ENCODE data around the gene GLRX3. TPM values are rescaled to one million over a fixed set of nuclear protein-coding genes. Genes with fewer than 3 reads are reported as not detected.

The GLRX3 gene
- total RNA-seq, 4 donors from 2014 or later = 42.3 to 103 (median 48.6) TPM

GRCh38 chr10:130202984-130203621 lies 66.9 kb downstream of the GLRX3 start:
- TF ChIP-seq CTCF (IDR thresholded peaks at IDR 0.05) (no peak), EP300 (IDR thresholded peaks at IDR 0.05) (no peak), POLR2AphosphoS5 (IDR thresholded peaks at IDR 0.05) (no peak), POLR2A (IDR thresholded peaks at IDR 0.05) (no peak)
- Histone ChIP-seq H3K4me3 (no peak overlapping the region), H3K27me3 (peaks cover 18% of the 10 kb centered on the region), H3K4me1 (no peaks in the 10 kb centered on the region), H3K36me3 (no peaks in the 10 kb centered on the region), H3K27ac (no peak overlapping the region), H3K9me3 (no peaks in the 10 kb centered on the region)
- no peak for ATAC-seq
- WGBS, 2 donors (ENCODE audit: low coverage in 1 of 2) = 84 to 89% methylated on average over 4 to 14 of the region's 29 CpGs

GRCh38 chr10:130203626-130204025 lies 67.4 kb downstream of the GLRX3 start:
- TF ChIP-seq CTCF (IDR thresholded peaks at IDR 0.05) = no peak
- no peak for TF ChIP-seq EP300 (IDR thresholded peaks at IDR 0.05)
- no peak for TF ChIP-seq POLR2A (IDR thresholded peaks at IDR 0.05)
- TF ChIP-seq POLR2AphosphoS5 (IDR thresholded peaks at IDR 0.05) = no peak
- WGBS, 2 donors (ENCODE audit: low coverage in 1 of 2) = 0 to 60% methylated on average over 1 to 2 of the region's 18 CpGs
- ATAC-seq = no peak
- peaks cover 18% of the 10 kb centered on the region for H3K27me3 ChIP-seq
- no peak overlapping the region for H3K4me3 ChIP-seq
- no peak overlapping the region for H3K27ac ChIP-seq
- no peaks in the 10 kb centered on the region for H3K4me1 ChIP-seq
- H3K9me3 ChIP-seq = peaks cover 0 to 3% (median 0%) of the 10 kb centered on the region in 3 donors
- H3K36me3 ChIP-seq = no peaks in the 10 kb centered on the region

GRCh38 chr10:130206216-130206737 lies 70.1 kb downstream of the GLRX3 start:
- no peak overlapping the region for H3K4me3 ChIP-seq
- H3K9me3 ChIP-seq = peaks cover 0 to 9% (median 0%) of the 10 kb centered on the region in 3 donors
- ATAC-seq = no peak
- H3K27me3 ChIP-seq = no peaks in the 10 kb centered on the region
- H3K4me1 ChIP-seq = no peaks in the 10 kb centered on the region
- H3K27ac ChIP-seq = no peak overlapping the region
- 68 to 95% methylated on average over 4 to 10 of the region's 14 CpGs for whole genome bisulfite sequencing, 2 donors (ENCODE audit: low coverage in 1 of 2)
- H3K36me3 ChIP-seq = no peaks in the 10 kb centered on the region
- no peak for TF ChIP-seq POLR2AphosphoS5 (IDR thresholded peaks at IDR 0.05)
- TF ChIP-seq EP300 (IDR thresholded peaks at IDR 0.05) = no peak
- TF ChIP-seq CTCF (IDR thresholded peaks at IDR 0.05) = no peak
- TF ChIP-seq POLR2A (IDR thresholded peaks at IDR 0.05) = no peak

GRCh38 chr10:130207205-130207604 lies 71.0 kb downstream of the GLRX3 start:
- Histone ChIP-seq H3K4me3 (no peak overlapping the region), H3K36me3 (no peaks in the 10 kb centered on the region), H3K27me3 (peaks cover 3% of the 10 kb centered on the region), H3K27ac (no peak overlapping the region), H3K4me1 (no peaks in the 10 kb centered on the region), H3K9me3 (peaks cover 0 to 9% (median 0%) of the 10 kb centered on the region in 3 donors)
- ATAC-seq = no peak
- whole genome bisulfite sequencing, 2 donors (ENCODE audit: low coverage in 1 of 2) = 68 to 94% methylated on average over 3 of the region's 3 CpGs
- no peak for TF ChIP-seq EP300 (IDR thresholded peaks at IDR 0.05)
- TF ChIP-seq CTCF (IDR thresholded peaks at IDR 0.05) = no peak
- TF ChIP-seq POLR2AphosphoS5 (IDR thresholded peaks at IDR 0.05) = no peak
- TF ChIP-seq POLR2A (IDR thresholded peaks at IDR 0.05) = no peak

- H3K4me3 ChIP-seq = no peak overlapping the region
- peaks cover 0 to 9% (median 0%) of the 10 kb centered on the region in 3 donors for H3K9me3 ChIP-seq
- 55 to 63% methylated on average over 3 of the region's 3 CpGs for WGBS, 2 donors (ENCODE audit: low coverage in 1 of 2)
- TF ChIP-seq EP300 (IDR thresholded peaks at IDR 0.05) (no peak), CTCF (IDR thresholded peaks at IDR 0.05) (no peak), POLR2A (IDR thresholded peaks at IDR 0.05) (no peak), POLR2AphosphoS5 (IDR thresholded peaks at IDR 0.05) (no peak)
- no peak overlapping the region for H3K27ac ChIP-seq
- no peak for ATAC-seq
- H3K27me3 ChIP-seq = peaks cover 3% of the 10 kb centered on the region
- no peaks in the 10 kb centered on the region for H3K36me3 ChIP-seq
- H3K4me1 ChIP-seq = no peaks in the 10 kb centered on the region
Observed at GRCh38 chr10:130208807-130209206, 72.6 kb downstream of the GLRX3 start.
